ENCODE measurements around the gene OR2T4. TPM values are rescaled to one million over a fixed set of nuclear protein-coding genes. Genes with fewer than 3 reads are reported as not detected.

The OR2T4 gene
- total and polyA plus RNA-seq, 10 of the 15 experiments (the other 5 are each of a cell fraction or from before 2014, with no cell fraction given) = 0.22 to 0.30 TPM; not detected in 8

Other genes starting within 250 kb of the OR2T4 start
Only the 7 nearest of the 17 such genes appear.
- not detected in 2 replicates for gene OR2T33, start 83.7 kb upstream of the OR2T4 start, total RNA-seq (2014; rRNA removed)
- not detected in 2 replicates for gene OR2T33, start 83.7 kb upstream of the OR2T4 start, total RNA-seq (2014; rRNA removed; fragmentation: Illumina TruSeq; extraction: Trizol)
- not detected in 2 replicates for gene OR2T33, start 83.7 kb upstream of the OR2T4 start, total RNA-seq (2021)
- not detected in 2 replicates for gene OR2T33, start 83.7 kb upstream of the OR2T4 start, polyA plus RNA-seq (2011; rRNA removed)
- not detected in 2 replicates for gene OR2T33, start 83.7 kb upstream of the OR2T4 start, polyA plus RNA-seq (2014; fragmentation: Illumina TruSeq; extraction: Trizol)
- gene OR2T33, start 83.7 kb upstream of the OR2T4 start, polyA plus RNA-seq (2014; fragmentation: Nextera tagmentation; extraction: Ambion mirVana) = not detected
- not detected in 2 replicates for gene OR2T33, start 83.7 kb upstream of the OR2T4 start, polyA plus RNA-seq (2014; rRNA removed)
- gene OR2T33, start 83.7 kb upstream of the OR2T4 start, polyA plus RNA-seq (2016; fragmentation: Nextera tagmentation; extraction: Ambion mirVana) = not detected
- not detected in 2 replicates for gene OR2T12, start 58.2 kb upstream of the OR2T4 start, total RNA-seq (2014; rRNA removed)
- gene OR2T12, start 58.2 kb upstream of the OR2T4 start, total RNA-seq (2014; rRNA removed; fragmentation: Illumina TruSeq; extraction: Trizol) = not detected in 2 replicates
- not detected in 2 replicates for gene OR2T12, start 58.2 kb upstream of the OR2T4 start, total RNA-seq (2021)
- not detected in 2 replicates for gene OR2T12, start 58.2 kb upstream of the OR2T4 start, polyA plus RNA-seq (2011; rRNA removed)
- not detected in 2 replicates for gene OR2T12, start 58.2 kb upstream of the OR2T4 start, polyA plus RNA-seq (2014; fragmentation: Illumina TruSeq; extraction: Trizol)
- not detected for gene OR2T12, start 58.2 kb upstream of the OR2T4 start, polyA plus RNA-seq (2014; fragmentation: Nextera tagmentation; extraction: Ambion mirVana)
- not detected in 2 replicates for gene OR2T12, start 58.2 kb upstream of the OR2T4 start, polyA plus RNA-seq (2014; rRNA removed)
- not detected for gene OR2T12, start 58.2 kb upstream of the OR2T4 start, polyA plus RNA-seq (2016; fragmentation: Nextera tagmentation; extraction: Ambion mirVana)
- gene OR2M7, start 37.1 kb upstream of the OR2T4 start, total RNA-seq (2014; rRNA removed) = not detected in 2 replicates
- gene OR2M7, start 37.1 kb upstream of the OR2T4 start, total RNA-seq (2014; rRNA removed; fragmentation: Illumina TruSeq; extraction: Trizol) = not detected in 2 replicates
- not detected in 2 replicates for gene OR2M7, start 37.1 kb upstream of the OR2T4 start, total RNA-seq (2021)
- not detected in 2 replicates for gene OR2M7, start 37.1 kb upstream of the OR2T4 start, polyA plus RNA-seq (2011; rRNA removed)
- not detected in 2 replicates for gene OR2M7, start 37.1 kb upstream of the OR2T4 start, polyA plus RNA-seq (2014; fragmentation: Illumina TruSeq; extraction: Trizol)
- gene OR2M7, start 37.1 kb upstream of the OR2T4 start, polyA plus RNA-seq (2014; fragmentation: Nextera tagmentation; extraction: Ambion mirVana) = not detected
- not detected in 2 replicates for gene OR2M7, start 37.1 kb upstream of the OR2T4 start, polyA plus RNA-seq (2014; rRNA removed)
- gene OR2M7, start 37.1 kb upstream of the OR2T4 start, polyA plus RNA-seq (2016; fragmentation: Nextera tagmentation; extraction: Ambion mirVana) = not detected
- not detected in 2 replicates for gene OR14C36, start 12.9 kb upstream of the OR2T4 start, total RNA-seq (2014; rRNA removed)
- not detected in 2 replicates for gene OR14C36, start 12.9 kb upstream of the OR2T4 start, total RNA-seq (2014; rRNA removed; fragmentation: Illumina TruSeq; extraction: Trizol)
- gene OR14C36, start 12.9 kb upstream of the OR2T4 start, total RNA-seq (2021) = not detected in 2 replicates
- gene OR14C36, start 12.9 kb upstream of the OR2T4 start, polyA plus RNA-seq (2011; rRNA removed) = not detected in 2 replicates
- not detected in 2 replicates for gene OR14C36, start 12.9 kb upstream of the OR2T4 start, polyA plus RNA-seq (2014; fragmentation: Illumina TruSeq; extraction: Trizol)
- not detected for gene OR14C36, start 12.9 kb upstream of the OR2T4 start, polyA plus RNA-seq (2014; fragmentation: Nextera tagmentation; extraction: Ambion mirVana)
- gene OR14C36, start 12.9 kb upstream of the OR2T4 start, polyA plus RNA-seq (2014; rRNA removed) = not detected in 2 replicates
- not detected for gene OR14C36, start 12.9 kb upstream of the OR2T4 start, polyA plus RNA-seq (2016; fragmentation: Nextera tagmentation; extraction: Ambion mirVana)
- not detected in 2 replicates for gene OR2T6, start 14.1 kb downstream of the OR2T4 start, total RNA-seq (2014; rRNA removed)
- gene OR2T6, start 14.1 kb downstream of the OR2T4 start, total RNA-seq (2014; rRNA removed; fragmentation: Illumina TruSeq; extraction: Trizol) = not detected in 2 replicates
- gene OR2T6, start 14.1 kb downstream of the OR2T4 start, total RNA-seq (2021) = not detected in 2 replicates
- not detected in 2 replicates for gene OR2T6, start 14.1 kb downstream of the OR2T4 start, polyA plus RNA-seq (2011; rRNA removed)
- gene OR2T6, start 14.1 kb downstream of the OR2T4 start, polyA plus RNA-seq (2014; fragmentation: Illumina TruSeq; extraction: Trizol) = not detected in 2 replicates
- gene OR2T6, start 14.1 kb downstream of the OR2T4 start, polyA plus RNA-seq (2014; fragmentation: Nextera tagmentation; extraction: Ambion mirVana) = not detected
- gene OR2T6, start 14.1 kb downstream of the OR2T4 start, polyA plus RNA-seq (2014; rRNA removed) = not detected in 2 replicates
- gene OR2T6, start 14.1 kb downstream of the OR2T4 start, polyA plus RNA-seq (2016; fragmentation: Nextera tagmentation; extraction: Ambion mirVana) = not detected
- gene OR2T1, start 41.4 kb downstream of the OR2T4 start, total RNA-seq (2014; rRNA removed) = not detected in 2 replicates
- not detected in 2 replicates for gene OR2T1, start 41.4 kb downstream of the OR2T4 start, total RNA-seq (2014; rRNA removed; fragmentation: Illumina TruSeq; extraction: Trizol)
- not detected in 2 replicates for gene OR2T1, start 41.4 kb downstream of the OR2T4 start, total RNA-seq (2021)
- gene OR2T1, start 41.4 kb downstream of the OR2T4 start, polyA plus RNA-seq (2011; rRNA removed) = 0.04 TPM in 1 of 2 replicates, not detected in the other
- not detected in 2 replicates for gene OR2T1, start 41.4 kb downstream of the OR2T4 start, polyA plus RNA-seq (2014; fragmentation: Illumina TruSeq; extraction: Trizol)
- gene OR2T1, start 41.4 kb downstream of the OR2T4 start, polyA plus RNA-seq (2014; fragmentation: Nextera tagmentation; extraction: Ambion mirVana) = under 1 TPM in 1 of 2 experiments, not detected in 1; 0.02 TPM
- gene OR2T1, start 41.4 kb downstream of the OR2T4 start, polyA plus RNA-seq (2014; rRNA removed) = not detected in 2 replicates
- not detected for gene OR2T1, start 41.4 kb downstream of the OR2T4 start, polyA plus RNA-seq (2016; fragmentation: Nextera tagmentation; extraction: Ambion mirVana)
- gene OR2T2, start 84.0 kb downstream of the OR2T4 start, total RNA-seq (2014; rRNA removed) = 6.3 and 8.8 TPM in 2 replicates
- 6.7 and 7.0 TPM in 2 replicates for gene OR2T2, start 84.0 kb downstream of the OR2T4 start, total RNA-seq (2014; rRNA removed; fragmentation: Illumina TruSeq; extraction: Trizol)
- gene OR2T2, start 84.0 kb downstream of the OR2T4 start, total RNA-seq (2021) = 3.8 and 4.4 TPM in 2 replicates
- gene OR2T2, start 84.0 kb downstream of the OR2T4 start, polyA plus RNA-seq (2011; rRNA removed) = 5.0 TPM in 2 replicates
- 0.57 and 0.60 TPM in 2 replicates for gene OR2T2, start 84.0 kb downstream of the OR2T4 start, polyA plus RNA-seq (2014; fragmentation: Illumina TruSeq; extraction: Trizol)
- gene OR2T2, start 84.0 kb downstream of the OR2T4 start, polyA plus RNA-seq (2014; fragmentation: Nextera tagmentation; extraction: Ambion mirVana) = under 1 TPM; 0.07 to 0.18 TPM
- 0.68 and 0.79 TPM in 2 replicates for gene OR2T2, start 84.0 kb downstream of the OR2T4 start, polyA plus RNA-seq (2014; rRNA removed)
- 1 to 10 TPM in 1 of 2 experiments, under 1 TPM in 1; 0.86 to 1.5 TPM for gene OR2T2, start 84.0 kb downstream of the OR2T4 start, polyA plus RNA-seq (2016; fragmentation: Nextera tagmentation; extraction: Ambion mirVana)